NT2/D1 (cell line): ENCODE data around the gene HRH2.
"Not testable (repeated sequence)": the region's sequence is repeated elsewhere in the genome, so short reads cannot be mapped to it uniquely, and the experiment has no call there.

ENCODE experiments used
- SUZ12 ChIP-seq: IDR thresholded peaks from 2 replicates; pipeline ENCODE4 v1.6.1; 2011; ENCODE audit not compliant: insufficient read length, insufficient read depth; ENCODE audit errors: extremely low read depth
- ZNF274 ChIP-seq: IDR thresholded peaks from 2 replicates; pipeline ENCODE4 v1.6.1; 2011; ENCODE audit warnings: mild to moderate bottlenecking, low read depth, low read length

DNA sequence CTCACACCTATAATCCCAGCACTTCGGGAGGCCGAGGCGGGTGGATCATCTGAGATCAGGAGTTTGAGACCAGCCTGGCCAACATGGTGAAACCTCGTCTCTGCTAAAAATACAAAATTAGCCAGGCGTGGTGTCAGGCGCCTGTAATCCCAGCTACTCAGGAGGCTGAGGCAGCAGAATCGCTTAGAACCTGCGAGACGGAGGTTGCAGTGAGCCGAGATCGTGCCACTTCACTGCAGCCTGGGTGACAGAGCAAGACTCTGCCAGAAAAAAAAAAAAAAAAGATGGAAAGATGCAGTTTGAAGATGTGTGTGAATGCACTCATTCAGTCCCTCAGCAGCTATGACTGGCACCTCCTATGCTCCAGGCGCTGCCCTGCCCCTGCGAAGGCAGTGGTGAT lies 41.3 kb upstream of the HRH2 start:
- TF ChIP-seq SUZ12, ZNF274: not testable (repeated sequence)
